SH-SY5Y (cell line): Measurements from ENCODE around the gene RPS6KA5.

Experiments
- GATA2 ChIP-seq: IDR thresholded peaks from 2 replicates; pipeline ENCODE4 v1.6.1; 2011; ENCODE audit warnings: mild to moderate bottlenecking, low read depth, low read length
- GATA3 ChIP-seq: IDR thresholded peaks from 2 replicates; pipeline ENCODE4 v1.6.1; 2011; ENCODE audit warnings: low read depth, mild to moderate bottlenecking, low read length, moderate library complexity

DNA sequence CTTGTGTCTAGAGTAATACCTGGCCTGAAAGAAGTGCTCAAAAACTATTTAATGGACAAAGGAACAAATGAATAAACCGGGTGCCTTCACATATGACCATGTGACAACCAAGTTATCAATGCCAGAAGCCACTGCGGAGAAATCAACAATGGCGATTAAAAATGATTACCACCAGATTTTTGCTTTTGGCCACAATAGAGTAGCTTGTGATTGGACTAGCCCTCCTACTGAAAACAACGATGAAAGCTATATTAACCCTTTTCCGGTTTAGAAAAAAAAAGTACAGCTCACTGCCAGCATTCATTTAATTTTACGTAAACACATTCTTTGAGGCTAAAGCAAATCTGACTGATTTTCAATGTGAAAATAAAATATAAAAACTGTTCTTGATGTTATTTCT lies 202.6 kb downstream of the RPS6KA5 start:
- TF ChIP-seq GATA3, result no peak
- no peak for TF ChIP-seq GATA2
